ENCODE measurements around the gene UBE2N.

Gene UBE2N

GRCh38 chr12:93390549-93391297 lies 51.0 kb downstream of the UBE2N start:
- Histone ChIP-seq H3K4me3 (ENCODE audit: low read depth, low read length) (no peak overlapping the region), H3K4me1 (ENCODE audit: control insufficient read depth, insufficient read depth, low read length) (peaks cover 11% of the 10 kb centered on the region; the same call in 1 of the 2 replicates), H3K9me3 (ENCODE audit: control insufficient read depth, insufficient read depth, low read depth, low read length) (no peaks in the 10 kb centered on the region), H3K36me3 (ENCODE audit: control insufficient read depth in 2 of 2, insufficient read depth in 1 of 2, low read length in 2 of 2) (peaks cover under 1 to 15% of the 10 kb centered on the region in 2 experiments; a peak in 2 of 3 replicates), H3K27ac (ENCODE audit: extremely low read depth, low read depth, low read length) (no peak overlapping the region)
- ChIA-PET CTCF (no interaction called here), POLR2A (no interaction called here)
- TF ChIP-seq ZNF37A (tag by site-specific recombination; IDR thresholded peaks at IDR 0.05), result no peak
- TF ChIP-seq ZNF341 (tag by site-specific recombination; IDR thresholded peaks at IDR 0.05; ENCODE audit: low read depth), result peak; percentile 41; the same call in 1 of the 2 replicates
- TF ChIP-seq ZNF214 (tag by site-specific recombination; IDR thresholded peaks at IDR 0.05; ENCODE audit: borderline replicate concordance), result no peak
- TF ChIP-seq ZNF585B (tag by site-specific recombination; IDR thresholded peaks at IDR 0.05), result peak; percentile 9; the same call in 1 of the 2 replicates

GRCh38 chr12:93390031-93390430 lies 51.7 kb downstream of the UBE2N start:
- Histone ChIP-seq H3K9me3 (ENCODE audit: control insufficient read depth, insufficient read depth, low read depth, low read length) (no peaks in the 10 kb centered on the region), H3K4me1 (ENCODE audit: control insufficient read depth, insufficient read depth, low read length) (peaks cover 11% of the 10 kb centered on the region; the same call in 1 of the 2 replicates), H3K36me3 (ENCODE audit: control insufficient read depth in 2 of 2, insufficient read depth in 1 of 2, low read length in 2 of 2) (peaks cover 4 to 9% of the 10 kb centered on the region in 2 experiments; a peak in 2 of 3 replicates), H3K27ac (ENCODE audit: extremely low read depth, low read depth, low read length) (no peak overlapping the region), H3K4me3 (ENCODE audit: low read depth, low read length) (no peak overlapping the region)
- ChIA-PET POLR2A (no interaction called here), CTCF (interaction anchor here (0.5 to 0.6 kb wide), 2 partner anchors 321 to 419 kb away, joined by 3 to 4 read pairs; no protein-coding TSS in a partner anchor)
- TF ChIP-seq PRDM6 (tag by site-specific recombination; IDR thresholded peaks at IDR 0.05) (0 out of 2 replicates have a peak, but pooled peaks have one; percentile 13), HOXC10 (CRISPR knock-in tag; IDR thresholded peaks at IDR 0.05) (no peak), ZNF324 (tag by site-specific recombination; IDR thresholded peaks at IDR 0.05) (no peak), BCL6B (tag by site-specific recombination; IDR thresholded peaks at IDR 0.05) (peak; percentile 92), ZBTB8A (tag by site-specific recombination; IDR thresholded peaks at IDR 0.05) (no peak)
- TF ChIP-seq, protein P1, sequence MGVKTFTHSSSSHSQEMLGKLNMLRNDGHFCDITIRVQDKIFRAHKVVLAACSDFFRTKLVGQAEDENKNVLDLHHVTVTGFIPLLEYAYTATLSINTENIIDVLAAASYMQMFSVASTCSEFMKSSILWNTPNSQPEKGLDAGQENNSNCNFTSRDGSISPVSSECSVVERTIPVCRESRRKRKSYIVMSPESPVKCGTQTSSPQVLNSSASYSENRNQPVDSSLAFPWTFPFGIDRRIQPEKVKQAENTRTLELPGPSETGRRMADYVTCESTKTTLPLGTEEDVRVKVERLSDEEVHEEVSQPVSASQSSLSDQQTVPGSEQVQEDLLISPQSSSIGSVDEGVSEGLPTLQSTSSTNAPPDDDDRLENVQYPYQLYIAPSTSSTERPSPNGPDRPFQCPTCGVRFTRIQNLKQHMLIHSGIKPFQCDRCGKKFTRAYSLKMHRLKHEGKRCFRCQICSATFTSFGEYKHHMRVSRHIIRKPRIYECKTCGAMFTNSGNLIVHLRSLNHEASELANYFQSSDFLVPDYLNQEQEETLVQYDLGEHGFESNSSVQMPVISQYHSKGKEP (tag by site-specific recombination; IDR thresholded peaks at IDR 0.05), result 0 out of 2 replicates have a peak, but pooled peaks have one; percentile 32

DNA sequence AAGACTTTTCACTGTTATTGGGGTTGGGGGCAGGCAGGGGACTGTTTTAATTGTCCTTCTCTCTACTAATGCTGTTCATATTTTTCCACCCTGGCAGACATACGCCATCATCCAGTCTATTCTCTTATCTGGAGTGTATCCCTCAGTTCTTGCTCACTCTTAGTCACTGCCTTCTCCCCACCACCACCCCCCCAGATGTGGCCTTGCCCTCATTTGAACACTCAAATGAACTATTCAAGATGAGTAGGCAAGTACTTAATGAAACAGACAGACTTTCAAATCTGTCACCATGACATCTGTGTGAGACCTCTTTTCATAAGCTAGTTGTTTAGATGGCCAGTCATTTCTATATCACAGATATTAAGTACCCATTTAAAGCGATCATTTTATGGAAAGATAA lies 54.0 kb downstream of the UBE2N start:
- peaks cover 11% of the 10 kb centered on the region; the same call in 1 of the 2 replicates for H3K4me1 ChIP-seq (ENCODE audit: control insufficient read depth, insufficient read depth, low read length)
- H3K9me3 ChIP-seq (ENCODE audit: control insufficient read depth, insufficient read depth, low read depth, low read length), result no peaks in the 10 kb centered on the region
- no peak overlapping the region for H3K27ac ChIP-seq (ENCODE audit: extremely low read depth, low read depth, low read length)
- TF ChIP-seq ZNF670 (tag by site-specific recombination; IDR thresholded peaks at IDR 0.05; ENCODE audit: low read depth), result no peak
- no peak for TF ChIP-seq ZNF140 (tag by site-specific recombination; IDR thresholded peaks at IDR 0.05)
- no peak for TF ChIP-seq ZNF433 (tag by site-specific recombination; IDR thresholded peaks at IDR 0.05; ENCODE audit: low read depth)
- no peak for TF ChIP-seq ZNF280D (tag by site-specific recombination; IDR thresholded peaks at IDR 0.05)
- TF ChIP-seq, protein P2, sequence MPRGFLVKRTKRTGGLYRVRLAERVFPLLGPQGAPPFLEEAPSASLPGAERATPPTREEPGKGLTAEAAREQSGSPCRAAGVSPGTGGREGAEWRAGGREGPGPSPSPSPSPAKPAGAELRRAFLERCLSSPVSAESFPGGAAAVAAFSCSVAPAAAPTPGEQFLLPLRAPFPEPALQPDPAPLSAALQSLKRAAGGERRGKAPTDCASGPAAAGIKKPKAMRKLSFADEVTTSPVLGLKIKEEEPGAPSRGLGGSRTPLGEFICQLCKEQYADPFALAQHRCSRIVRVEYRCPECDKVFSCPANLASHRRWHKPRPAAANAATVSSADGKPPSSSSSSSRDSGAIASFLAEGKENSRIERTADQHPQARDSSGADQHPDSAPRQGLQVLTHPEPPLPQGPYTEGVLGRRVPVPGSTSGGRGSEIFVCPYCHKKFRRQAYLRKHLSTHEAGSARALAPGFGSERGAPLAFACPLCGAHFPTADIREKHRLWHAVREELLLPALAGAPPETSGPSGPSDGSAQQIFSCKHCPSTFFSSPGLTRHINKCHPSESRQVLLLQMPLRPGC (tag by site-specific recombination; IDR thresholded peaks at IDR 0.05), result no peak
- no peak for TF ChIP-seq ZFP3 (tag by site-specific recombination; IDR thresholded peaks at IDR 0.05; ENCODE audit: low read depth)
- TF ChIP-seq ZNF37A (tag by site-specific recombination; IDR thresholded peaks at IDR 0.05), result no peak
- TF ChIP-seq BCL11B (tag by site-specific recombination; IDR thresholded peaks at IDR 0.05; ENCODE audit: low read depth), result no peak
- TF ChIP-seq FEZF1 (tag by site-specific recombination; IDR thresholded peaks at IDR 0.05), result no peak
- TF ChIP-seq ZNF555 (tag by site-specific recombination; conservative IDR thresholded peaks at IDR 0.05), result no peak
- peaks cover 5 to 6% of the 10 kb centered on the region in 2 experiments; a peak in 2 of 3 replicates for H3K36me3 ChIP-seq (ENCODE audit: control insufficient read depth in 2 of 2, insufficient read depth in 1 of 2, low read length in 2 of 2)
- no peak overlapping the region for H3K4me3 ChIP-seq (ENCODE audit: low read depth, low read length)
- ChIA-PET POLR2A (no interaction called here), CTCF (interaction anchor here (0.6 to 1.3 kb wide), 3 partner anchors 9 to 779 kb away, joined by 3 to 5 read pairs (median 3); no protein-coding TSS in a partner anchor)

All from HEK293 (cell line).